Measurements from ENCODE around the gene TRPM5.
"Not testable (repeated sequence)": the region's sequence is repeated elsewhere in the genome, so short reads cannot be mapped to it uniquely, and the experiment has no call there.

TRPM5 gene, protein sequence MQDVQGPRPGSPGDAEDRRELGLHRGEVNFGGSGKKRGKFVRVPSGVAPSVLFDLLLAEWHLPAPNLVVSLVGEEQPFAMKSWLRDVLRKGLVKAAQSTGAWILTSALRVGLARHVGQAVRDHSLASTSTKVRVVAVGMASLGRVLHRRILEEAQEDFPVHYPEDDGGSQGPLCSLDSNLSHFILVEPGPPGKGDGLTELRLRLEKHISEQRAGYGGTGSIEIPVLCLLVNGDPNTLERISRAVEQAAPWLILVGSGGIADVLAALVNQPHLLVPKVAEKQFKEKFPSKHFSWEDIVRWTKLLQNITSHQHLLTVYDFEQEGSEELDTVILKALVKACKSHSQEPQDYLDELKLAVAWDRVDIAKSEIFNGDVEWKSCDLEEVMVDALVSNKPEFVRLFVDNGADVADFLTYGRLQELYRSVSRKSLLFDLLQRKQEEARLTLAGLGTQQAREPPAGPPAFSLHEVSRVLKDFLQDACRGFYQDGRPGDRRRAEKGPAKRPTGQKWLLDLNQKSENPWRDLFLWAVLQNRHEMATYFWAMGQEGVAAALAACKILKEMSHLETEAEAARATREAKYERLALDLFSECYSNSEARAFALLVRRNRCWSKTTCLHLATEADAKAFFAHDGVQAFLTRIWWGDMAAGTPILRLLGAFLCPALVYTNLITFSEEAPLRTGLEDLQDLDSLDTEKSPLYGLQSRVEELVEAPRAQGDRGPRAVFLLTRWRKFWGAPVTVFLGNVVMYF (N-terminal part only)

DNA sequence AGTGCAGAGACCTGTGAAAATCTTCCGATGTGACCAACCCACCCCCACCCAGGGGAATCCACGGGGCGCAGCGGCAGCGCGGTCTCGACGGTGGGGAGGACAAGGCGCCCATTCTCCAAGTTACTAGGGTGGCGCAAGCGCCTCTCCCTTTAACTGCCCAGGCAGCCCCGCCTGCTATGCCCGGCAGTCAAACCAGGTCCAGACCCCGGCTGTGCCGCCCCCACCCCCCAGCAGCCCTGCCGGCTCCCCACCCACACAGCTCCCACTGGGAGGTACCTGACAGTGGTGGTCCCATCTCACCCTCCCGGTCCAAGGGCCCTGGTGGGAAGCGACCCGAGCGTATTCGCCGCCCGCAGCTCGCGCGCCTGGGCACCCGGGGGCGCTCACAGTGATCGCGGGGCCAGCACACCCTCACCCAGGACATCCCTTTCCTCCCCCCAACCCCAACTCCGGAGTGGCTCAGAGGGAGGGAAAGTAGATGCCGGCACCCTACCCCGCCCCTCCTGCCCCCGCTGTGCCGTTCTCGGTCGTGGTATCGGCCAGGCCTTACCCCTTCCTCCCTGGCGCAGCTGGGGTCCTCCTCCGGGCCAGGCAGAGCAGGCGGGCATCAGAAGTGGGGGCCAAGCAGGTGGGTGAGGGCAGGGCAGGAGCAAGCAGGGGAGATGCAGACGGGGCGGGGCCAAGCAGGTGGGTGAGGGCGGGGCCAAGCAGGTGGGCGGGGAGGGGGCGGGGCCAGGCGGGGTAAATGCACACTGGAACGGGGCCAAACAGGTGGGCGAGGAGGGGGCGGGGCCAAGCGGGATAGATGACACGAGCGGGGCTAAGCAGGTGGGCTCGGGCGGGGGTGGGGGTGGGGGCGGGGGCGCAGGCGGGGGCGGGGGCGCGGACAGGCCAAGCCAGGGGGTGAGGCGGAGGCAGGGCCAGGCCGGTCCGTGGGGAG lies at the start of gene TRPM5:
TRPM5 (minus strand) TSS at position 634 of the 940 bp plus-strand sequence. CDS start 21,478 bp downstream, outside the sequence.
- DNase-seq (ENCODE audit: low spot score) (no peak), FAIRE-seq (no peak)

DNA sequence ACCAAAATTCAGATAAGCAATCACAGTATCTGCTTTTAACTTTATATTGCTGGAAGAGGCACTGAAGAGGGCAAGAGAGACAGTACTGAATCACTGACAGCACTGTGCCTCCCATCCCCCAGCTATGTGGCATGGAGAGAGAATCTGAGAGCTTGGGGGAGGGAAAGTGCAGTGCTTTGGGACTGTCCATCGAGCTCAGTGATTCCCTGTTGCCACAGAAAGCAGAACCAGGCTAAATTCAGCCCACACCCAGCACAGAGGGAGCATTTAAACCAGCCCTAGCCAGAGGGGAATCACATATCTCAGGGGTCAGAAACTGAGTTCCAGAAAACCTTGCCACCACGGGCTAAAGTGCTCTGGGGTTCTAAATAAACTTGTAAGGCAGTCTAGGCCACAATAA lies 44.8 kb upstream of the TRPM5 start:
- no peak for FAIRE-seq
- no peak for DNase-seq (ENCODE audit: low spot score)

DNA sequence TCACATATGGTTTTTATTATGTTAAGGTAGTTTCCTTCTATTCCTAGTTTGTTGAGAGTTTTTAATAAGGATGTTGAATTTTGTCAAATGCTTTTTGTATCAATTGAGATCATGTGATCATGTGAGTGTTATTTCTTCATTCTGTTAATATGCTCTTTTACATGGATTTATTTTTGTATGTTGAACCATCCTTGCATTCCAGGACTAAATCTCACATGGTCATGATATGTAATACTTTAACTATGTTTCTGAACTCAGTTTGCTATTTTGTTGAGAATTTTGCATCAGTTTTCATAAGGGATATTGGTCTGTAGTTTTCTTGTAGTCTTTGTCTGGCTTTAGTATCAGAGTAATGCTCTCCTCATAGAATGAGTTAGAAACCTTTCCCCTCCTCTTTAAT lies 43.7 kb upstream of the TRPM5 start:
- DNase-seq (ENCODE audit: low spot score), result no peak
- FAIRE-seq, result no peak

DNA sequence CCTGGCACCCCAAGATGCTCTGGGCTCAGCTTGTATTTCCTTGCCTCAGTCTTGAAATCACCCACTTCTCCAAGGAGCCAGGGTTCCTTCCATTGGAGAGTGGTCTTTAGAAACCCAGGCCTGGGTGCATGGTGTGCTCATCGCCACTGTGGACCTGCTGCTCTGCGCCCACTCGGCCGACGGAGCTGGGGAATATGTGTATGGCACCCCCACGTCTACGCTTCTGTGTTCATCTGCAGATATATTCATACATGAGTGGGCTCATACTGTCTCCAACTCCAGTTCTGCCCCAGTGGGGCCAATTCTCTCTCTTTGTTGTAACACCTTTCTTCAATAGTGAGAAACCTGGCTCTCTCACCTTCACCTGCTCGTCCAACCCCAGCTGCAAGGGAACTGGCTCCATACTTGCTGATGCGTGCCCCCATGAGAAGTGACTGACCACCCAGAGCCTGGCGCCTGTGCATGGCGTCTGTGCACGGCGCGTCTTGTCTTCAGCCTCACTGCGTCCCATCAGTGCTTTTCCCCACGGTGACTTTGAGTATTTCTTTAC lies 40.3 kb upstream of the TRPM5 start:
- FAIRE-seq (no peak), DNase-seq (ENCODE audit: low spot score) (no peak)

DNA sequence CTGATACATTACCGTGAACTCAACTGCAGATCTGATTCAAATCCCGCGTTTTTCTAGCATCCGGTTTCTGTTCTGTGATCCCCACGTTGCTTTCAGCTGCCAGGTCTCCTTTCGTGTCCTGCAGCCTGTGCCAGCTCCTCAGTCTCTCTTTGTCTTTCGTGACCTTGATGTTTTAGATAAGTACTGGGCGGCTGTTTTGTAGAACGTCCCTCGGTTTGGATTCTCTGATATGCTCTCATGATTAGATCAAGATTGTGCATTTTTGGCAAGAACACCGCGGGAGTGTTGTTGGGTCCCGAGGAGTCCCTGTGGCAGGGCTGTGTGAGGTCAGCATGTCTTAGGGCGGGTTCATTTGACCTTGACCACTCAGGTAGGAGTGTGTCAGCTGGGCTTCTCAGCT lies 39.1 kb upstream of the TRPM5 start:
- no peak for DNase-seq (ENCODE audit: low spot score)
- FAIRE-seq, result no peak

DNA sequence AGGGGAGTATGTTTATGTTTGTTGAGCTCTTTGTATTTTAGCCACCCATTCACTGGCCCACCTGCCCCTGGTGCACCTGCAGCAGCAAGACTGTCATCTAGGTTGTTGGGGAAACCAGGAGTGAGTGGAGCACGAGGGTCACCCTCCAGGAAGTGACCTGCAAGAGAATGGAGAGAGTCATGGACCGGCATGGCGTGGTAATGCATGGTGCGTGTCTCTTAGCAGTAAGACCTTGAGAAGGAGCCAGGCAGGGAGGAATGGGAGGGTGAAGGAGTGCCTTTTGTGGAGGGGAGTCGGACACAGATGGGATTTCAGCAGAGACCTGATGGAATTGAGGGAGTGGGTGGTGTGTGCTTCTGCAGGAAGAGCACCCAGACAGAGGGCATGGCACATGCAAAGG lies 38.4 kb upstream of the TRPM5 start:
- FAIRE-seq, result no peak
- no peak for DNase-seq (ENCODE audit: low spot score)

DNA sequence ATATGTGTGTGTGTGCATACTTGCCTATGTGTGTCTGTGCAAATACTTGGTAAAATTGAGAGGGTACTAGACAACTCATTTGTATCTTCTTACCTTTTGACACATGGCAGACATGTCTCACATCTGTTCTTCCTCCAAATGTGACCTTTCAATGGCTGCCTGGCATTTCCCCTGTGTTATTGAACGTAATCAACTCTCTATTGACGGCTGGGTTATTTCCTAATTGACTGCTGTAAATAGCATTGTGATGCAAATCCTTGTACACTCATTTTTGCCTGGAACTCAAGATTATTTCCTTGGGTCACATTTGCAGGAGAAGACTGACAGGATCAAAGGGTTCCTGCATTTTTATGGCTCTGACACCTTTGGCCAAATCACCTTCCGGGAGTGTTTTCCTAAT lies 37.9 kb upstream of the TRPM5 start:
- DNase-seq (ENCODE audit: low spot score) (no peak), FAIRE-seq (no peak)

DNA sequence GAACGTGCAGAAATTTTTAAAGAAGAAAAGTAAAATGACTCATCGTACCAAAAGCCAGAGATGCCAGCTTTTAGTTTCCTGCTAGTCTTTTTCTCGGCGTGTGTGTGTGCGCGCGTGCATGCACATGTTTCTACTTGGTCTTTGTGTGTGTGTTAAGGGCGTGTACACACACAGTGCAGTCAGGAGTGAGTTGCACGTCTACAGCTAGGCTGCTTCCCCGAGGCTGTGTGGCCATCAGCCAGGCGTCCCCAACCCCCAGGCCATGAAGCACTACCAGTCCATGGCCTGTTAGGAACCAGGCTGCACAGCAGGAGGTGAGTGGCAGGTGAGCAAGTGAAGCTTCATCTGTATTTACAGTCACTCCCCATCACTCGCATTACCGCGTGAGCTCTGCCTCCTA lies 36.9 kb upstream of the TRPM5 start:
- FAIRE-seq (no peak), DNase-seq (ENCODE audit: low spot score) (no peak)

DNA sequence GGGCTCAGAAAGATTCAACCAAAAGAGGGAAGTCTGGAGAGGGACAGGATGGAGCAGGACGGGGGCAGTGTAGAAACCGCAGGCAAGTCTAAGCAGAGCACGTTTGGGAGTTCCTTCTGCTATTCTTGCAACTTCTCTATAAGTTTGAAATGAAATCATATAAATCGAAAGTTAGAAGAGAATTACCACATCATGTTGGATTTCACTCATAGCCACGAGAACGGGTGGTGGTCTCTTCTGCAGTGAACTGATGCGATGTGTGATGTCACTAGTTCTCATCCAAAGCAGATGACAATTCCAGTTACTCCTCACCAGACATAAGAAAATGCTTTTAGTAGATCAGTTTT lies 36.5 kb upstream of the TRPM5 start:
- no peak for DNase-seq (ENCODE audit: low spot score)
- no peak for FAIRE-seq

DNA sequence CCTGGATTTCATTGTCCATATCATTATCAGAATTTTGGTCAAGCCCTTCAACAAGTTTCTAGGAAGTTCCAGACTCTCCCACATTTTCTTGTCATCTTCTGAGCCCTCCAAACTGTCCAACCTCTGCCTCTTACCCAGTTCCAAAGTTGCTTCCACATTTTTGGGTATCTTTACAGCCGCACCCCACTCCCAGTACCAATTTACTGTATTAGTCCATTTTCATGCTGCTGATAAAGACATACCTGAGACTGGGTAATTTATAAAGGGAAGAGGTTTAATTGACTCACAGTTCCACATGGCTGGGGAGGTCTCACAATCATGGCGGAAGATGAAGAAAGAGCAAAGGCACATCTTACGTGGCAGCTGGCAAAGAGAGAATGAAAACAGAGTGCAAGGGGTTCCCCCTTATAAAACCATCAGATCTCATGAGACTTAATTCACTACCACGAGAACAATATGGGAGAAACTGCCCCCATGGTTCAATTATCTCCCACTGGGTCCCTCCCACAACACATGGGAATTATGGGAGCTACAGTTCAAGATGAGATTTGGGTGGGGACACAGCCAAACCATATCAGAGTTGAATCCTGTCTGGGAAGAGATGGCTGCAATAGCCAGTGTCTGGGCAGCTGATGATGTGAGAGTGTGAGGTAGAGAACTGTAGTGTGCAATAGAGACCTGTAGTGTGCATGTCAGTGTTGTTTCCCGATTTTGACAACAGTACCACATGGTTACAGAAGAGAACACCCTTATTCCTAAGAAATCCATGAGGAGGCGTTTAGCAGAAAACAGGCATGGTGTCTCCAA lies 36.0 kb upstream of the TRPM5 start:
- FAIRE-seq; DNase-seq (ENCODE audit: low spot score): not testable (repeated sequence)

DNA sequence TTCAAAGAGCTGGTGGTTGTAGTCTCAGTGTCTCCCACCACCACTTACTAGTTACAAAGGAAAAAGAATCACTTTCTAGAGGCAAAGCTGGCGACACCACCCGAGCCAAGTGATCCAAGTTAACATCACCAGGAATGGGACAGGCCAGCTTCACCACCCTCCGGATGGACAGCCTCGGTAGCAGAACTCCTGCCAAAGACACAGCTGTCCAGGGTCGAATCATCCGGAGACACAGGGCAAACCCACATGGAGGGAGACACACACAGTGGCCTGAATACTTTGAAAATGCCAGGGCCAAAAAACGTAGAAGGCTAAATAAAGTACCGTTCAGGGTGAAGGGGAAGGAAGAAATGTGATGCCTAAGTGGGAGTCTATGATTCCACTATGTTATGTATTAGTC lies 33.6 kb upstream of the TRPM5 start:
- FAIRE-seq (no peak), DNase-seq (ENCODE audit: low spot score) (no peak)

DNA sequence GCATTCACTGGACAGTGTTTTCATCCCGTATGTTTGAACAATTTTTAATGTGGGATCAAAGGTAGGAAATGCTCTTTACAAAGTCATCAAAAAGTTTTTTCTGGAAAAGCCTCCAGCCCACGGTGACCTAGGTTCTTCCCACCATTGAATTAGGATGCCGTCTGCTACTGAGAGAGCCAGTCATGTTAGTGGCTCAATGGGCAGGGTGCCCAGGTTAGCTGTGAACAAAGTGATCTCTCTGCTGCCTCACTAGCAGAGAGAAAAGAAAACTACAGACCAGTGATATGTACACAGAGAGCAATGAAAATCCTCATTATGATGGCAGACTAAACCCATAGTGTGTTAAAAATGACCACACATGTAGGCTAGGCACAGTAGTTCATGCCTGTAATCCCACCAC lies 32.9 kb upstream of the TRPM5 start:
- DNase-seq (ENCODE audit: low spot score) (no peak), FAIRE-seq (no peak)

DNA sequence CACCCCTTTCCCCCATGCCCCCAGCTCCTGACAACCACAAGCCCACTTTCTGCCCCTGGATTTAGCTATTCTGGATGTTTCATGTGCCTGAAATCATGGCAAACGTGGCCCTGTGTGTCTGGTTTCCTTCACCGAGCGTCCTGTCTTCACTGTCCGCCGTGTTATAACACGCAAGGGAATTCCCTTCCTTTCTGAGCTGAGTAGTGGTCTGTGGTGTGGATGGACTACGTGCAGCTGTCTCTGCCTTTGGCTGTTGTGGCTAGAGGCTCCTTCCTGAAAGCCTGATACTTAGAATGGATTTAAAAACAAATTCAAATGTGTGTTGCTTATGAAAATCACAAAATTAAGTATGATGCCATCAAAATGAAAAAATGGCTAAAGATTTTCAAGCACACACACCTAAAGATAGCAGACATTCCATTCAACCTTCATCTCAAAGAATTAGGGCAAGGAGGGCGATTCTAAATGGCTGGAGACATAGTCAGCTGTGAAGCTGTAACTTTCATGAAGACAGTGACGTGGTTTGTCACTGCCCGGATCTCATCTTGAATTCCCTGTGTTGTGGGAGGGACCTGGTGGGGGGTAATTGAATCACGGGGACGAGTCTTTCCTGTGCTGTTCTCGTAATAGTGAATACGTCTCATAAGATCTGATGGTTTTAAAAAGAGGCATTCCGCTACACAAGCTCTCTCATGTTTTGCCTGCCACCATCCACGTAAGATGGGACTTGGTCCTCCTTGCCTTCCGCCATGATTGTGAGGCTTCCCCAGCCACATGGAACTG lies 31.0 kb upstream of the TRPM5 start:
- DNase-seq (ENCODE audit: low spot score) (no peak), FAIRE-seq (no peak)

DNA sequence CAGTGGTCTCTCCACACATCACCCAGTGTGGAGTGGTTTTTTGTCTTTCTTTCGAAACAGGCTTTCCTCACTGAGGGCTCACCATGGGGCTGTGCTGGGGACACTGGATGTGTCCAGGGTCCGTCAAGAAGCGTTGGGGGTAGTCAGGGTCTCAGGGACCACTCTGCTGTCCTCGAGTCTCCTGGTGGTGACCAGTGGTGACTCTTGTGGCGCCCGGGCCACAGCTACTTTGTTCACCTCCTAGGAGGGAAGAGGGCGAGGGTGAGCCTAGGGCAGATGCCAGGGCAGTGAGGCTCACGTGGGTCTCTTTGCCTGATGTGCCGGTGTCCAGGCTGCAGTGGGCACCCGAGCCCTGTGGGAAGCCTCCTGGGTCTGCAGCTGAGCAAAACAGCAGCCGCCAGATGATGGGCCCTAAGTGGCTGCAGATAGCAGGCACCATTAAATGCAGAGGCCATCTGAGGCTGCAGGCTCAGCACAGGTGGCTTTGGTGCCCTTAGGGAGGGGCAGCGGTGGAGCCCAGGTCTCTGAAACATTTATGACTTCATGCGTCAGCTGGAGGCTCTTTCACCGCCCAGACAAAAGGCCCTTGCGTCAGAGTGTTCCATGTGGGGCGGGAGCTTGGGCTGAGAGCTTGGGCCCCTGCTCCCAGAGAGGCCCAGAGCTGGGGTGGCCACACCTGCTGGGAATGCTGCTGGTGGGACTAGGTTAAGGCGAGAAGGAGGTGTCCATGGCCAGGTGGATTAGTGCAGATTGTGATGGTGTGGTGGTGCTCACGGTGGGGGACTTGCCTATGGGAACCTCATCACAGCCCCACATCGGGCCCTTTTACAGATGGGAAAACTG lies 30.0 kb upstream of the TRPM5 start:
- DNase-seq (ENCODE audit: low spot score) (no peak), FAIRE-seq (no peak)

DNA sequence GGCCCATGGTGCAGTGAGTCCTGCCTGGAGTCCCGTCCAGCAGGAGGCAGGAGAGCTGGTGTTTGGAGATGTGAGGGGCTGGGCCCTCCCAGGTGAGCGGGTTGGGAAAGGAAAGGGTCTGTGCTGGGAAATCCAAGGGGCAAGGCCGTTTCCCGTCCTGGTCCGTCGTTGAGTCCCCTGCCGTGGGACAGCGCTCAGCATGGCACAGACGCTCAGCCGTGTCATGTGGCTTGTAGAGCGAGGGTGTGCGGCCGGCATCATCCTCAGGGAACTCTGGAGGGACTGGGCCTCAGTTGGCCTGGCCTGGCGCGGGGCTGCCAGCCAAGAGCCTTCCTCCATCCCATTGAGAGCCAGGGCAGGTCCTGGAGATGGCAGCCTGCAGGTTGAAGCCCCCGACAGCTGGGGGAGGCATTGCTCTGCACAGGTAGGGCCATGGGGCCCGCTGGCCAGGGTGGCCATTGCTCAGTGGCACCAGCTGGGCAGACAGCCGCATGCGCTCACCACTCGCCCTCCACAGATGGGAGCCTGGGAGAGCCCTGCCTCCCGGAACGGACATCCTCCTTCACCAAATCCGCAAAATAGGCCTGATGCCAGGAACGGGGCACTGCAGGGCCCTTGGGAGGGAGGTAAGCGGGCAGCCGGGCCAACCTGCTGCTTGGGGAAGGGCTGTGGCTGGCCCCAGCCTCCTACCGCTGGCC lies 29.2 kb upstream of the TRPM5 start:
- FAIRE-seq, result no peak
- no peak for DNase-seq (ENCODE audit: low spot score)

DNA sequence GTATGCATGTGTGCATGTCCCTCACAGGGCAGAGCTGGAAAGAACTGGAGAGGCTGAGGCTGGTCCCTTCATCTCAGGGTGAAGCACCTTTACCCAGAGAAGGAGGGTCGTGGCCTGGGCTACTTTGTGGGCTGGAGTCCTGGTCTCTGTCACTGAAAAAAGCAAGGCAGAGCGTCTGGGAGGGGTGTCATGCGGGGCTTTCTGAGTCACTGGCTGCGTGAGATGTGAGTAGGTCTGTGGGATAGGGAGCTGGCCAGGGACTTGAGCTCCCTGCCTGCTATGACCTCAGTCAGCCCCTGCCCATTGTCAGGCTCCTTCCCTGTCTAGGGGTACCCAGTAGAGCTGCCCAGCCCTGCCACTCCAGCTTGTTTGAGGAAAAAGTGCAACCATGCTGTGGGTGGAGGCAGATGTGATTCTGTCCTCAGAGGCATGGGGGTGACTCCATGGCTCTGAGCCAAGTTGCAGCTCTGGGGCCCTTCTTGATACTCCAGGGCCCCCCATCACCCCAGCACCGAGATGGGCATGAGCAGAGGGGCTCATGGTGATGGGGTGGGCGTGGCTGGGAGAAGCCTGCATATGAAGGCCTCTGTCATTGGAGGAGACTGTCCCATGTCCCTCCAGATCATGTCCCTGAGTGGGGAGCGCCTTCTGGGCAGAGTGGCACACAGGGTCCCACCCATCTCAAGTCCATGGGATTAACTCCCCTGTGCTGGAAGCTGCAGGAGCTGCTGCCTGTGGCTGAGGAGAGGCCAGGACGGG lies 28.3 kb upstream of the TRPM5 start:
- DNase-seq (ENCODE audit: low spot score), result no peak
- no peak for FAIRE-seq

DNA sequence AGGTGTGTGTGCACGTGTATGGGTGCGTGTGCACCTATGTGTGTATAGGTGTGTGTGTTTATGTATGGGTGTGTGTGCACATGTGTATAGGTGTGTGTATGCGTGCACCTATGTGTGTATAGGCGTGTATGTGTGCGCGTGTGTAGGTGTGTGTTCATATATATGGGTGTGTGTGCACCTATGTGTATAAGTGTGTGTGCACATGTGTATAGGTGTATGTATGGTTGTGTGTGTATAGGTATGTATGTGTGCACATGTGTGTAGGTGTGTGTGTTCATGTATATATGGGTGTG lies 27.4 kb upstream of the TRPM5 start:
- DNase-seq (ENCODE audit: low spot score) (no peak), FAIRE-seq (no peak)

Data from urothelium cell line (cell line).